ENCODE results near the gene NREP.
A peak's percentile ranks its signal among the peaks of the same experiment; 100 is the strongest.

NREP gene

DNA sequence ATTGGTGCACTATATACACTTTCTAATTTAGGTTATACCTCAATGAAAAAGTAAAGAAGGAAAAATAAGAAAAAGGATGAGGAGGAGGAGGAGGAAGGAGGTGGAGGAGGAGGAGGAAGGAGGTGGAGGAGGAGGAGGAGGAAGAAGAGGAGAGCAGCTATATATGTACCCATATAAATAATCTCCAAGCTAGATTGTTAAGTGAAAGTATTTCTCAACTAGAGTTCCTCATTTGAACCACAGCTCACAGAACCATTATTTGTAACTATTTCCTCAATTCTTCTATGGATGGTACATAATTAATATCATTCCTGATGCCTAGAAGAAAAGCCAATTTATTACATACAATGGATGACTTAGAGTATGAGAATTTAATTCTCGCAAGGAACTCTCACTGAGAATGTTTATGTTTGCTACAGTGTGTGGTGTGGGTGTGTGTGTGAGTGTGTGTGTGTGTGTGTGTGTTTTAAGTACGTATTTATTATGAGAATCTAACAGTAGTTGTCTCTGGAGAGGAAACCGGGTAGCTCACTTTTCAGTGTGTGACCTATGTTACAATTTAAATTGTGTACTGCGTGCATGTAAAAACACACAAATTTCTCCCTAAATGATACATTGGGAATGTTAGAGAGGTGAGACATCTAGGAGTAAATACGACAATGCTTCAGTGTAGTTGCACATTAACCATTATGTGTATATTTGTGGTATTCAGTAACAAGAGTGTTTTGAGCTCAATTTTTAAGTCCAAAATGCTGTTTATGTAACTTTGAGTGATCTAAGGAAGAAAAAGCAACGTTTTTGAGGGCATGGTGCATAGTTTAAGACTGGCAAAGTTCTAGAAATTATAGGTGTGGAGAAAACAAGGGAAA lies 20.2 kb upstream of the NREP start:
- Mint-ChIP-seq H3K27me3 (no peaks in the 10 kb centered on the region), H3K27ac (no peak overlapping the region), H3K9me3 (no peaks in the 10 kb centered on the region), H3K4me3 (no peak overlapping the region), H3K36me3 (ENCODE audit: low read depth) (no peaks in the 10 kb centered on the region), H3K4me1 (ENCODE audit: low read depth) (no peaks in the 10 kb centered on the region)
- no peak for DNase-seq

DNA sequence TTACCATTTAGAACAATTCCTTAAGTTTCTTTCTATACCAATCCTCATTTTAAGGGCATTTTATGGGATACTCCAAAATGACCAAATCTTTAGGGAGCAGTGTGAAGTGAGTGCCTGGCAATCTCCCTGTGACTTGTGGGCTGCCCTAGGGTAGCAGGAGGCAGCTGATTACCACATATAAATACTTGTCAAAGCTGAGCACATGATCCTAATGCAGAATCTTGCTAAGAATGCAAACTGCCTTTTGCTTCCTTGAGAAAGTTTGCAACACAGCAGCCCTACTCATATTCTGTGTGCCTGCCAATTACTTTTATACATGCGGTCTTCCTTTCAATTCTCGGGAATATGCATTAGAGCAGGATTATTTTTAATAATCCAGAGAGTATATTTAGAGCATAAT lies 18.2 kb upstream of the NREP start:
- DNase-seq = no peak
- H3K36me3 Mint-ChIP-seq (ENCODE audit: low read depth) = no peaks in the 10 kb centered on the region
- no peak overlapping the region for H3K4me3 Mint-ChIP-seq
- H3K27ac Mint-ChIP-seq = no peak overlapping the region
- H3K27me3 Mint-ChIP-seq = peaks cover 6% of the 10 kb centered on the region
- H3K4me1 Mint-ChIP-seq (ENCODE audit: low read depth) = no peaks in the 10 kb centered on the region
- no peaks in the 10 kb centered on the region for H3K9me3 Mint-ChIP-seq

DNA sequence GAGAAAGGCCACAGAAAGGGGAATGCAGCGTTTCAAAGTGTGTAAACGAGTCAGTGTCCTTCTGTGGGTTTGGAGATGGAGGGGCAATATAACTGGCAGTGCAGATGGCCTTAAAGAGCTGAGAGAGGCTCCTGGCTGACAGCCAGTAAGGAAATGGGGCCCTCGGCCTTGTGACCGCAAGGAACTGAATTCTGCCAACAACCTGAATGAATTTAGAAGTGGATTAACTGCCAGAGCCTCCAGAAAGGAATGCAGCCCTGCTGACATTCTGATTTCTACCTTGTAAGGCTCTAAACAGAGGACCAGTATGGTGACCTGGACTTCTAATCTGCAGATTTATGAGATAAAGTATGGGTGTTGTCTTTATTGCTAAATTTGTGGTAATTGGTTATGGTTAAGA lies 17.5 kb upstream of the NREP start:
- H3K4me3 Mint-ChIP-seq = no peak overlapping the region
- H3K9me3 Mint-ChIP-seq = no peaks in the 10 kb centered on the region
- no peaks in the 10 kb centered on the region for H3K36me3 Mint-ChIP-seq (ENCODE audit: low read depth)
- no peak for DNase-seq
- no peak overlapping the region for H3K27ac Mint-ChIP-seq
- peaks cover 6% of the 10 kb centered on the region for H3K27me3 Mint-ChIP-seq
- H3K4me1 Mint-ChIP-seq (ENCODE audit: low read depth) = no peaks in the 10 kb centered on the region

DNA sequence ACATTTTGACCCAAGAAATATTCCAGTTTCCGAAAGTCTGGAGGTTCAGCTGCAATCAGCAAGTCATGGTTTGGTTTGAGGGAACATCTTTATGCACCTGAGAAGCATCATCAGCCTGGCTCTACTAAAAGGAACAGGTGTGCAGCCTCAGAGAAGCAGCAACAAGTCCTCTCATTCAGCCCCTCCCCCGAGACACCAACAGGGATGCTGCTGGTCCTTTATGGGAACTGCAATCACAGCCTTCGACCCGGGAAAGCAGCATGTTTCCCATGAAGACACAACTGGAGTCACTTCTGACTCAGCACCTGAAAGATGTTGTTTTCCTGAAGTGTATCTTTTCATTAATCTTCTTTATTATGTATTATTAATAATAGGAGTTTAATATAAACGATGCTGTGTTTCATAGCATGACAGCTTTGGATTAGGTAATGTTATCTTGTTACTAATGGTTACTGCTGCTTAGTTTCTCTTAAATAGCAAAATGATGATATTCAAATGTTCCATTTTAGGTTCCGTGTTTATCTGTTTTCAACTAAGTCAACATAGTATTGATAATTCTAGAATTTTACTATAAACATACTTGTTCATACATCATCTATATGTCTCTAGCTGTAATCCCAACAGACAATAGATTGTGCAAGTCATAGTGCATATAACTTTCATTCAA lies 15.6 kb upstream of the NREP start:
- no peaks in the 10 kb centered on the region for H3K9me3 Mint-ChIP-seq
- H3K4me3 Mint-ChIP-seq = no peak overlapping the region
- H3K4me1 Mint-ChIP-seq (ENCODE audit: low read depth) = no peaks in the 10 kb centered on the region
- peaks cover 6% of the 10 kb centered on the region for H3K27me3 Mint-ChIP-seq
- no peak overlapping the region for H3K27ac Mint-ChIP-seq
- no peak for DNase-seq
- no peaks in the 10 kb centered on the region for H3K36me3 Mint-ChIP-seq (ENCODE audit: low read depth)

DNA sequence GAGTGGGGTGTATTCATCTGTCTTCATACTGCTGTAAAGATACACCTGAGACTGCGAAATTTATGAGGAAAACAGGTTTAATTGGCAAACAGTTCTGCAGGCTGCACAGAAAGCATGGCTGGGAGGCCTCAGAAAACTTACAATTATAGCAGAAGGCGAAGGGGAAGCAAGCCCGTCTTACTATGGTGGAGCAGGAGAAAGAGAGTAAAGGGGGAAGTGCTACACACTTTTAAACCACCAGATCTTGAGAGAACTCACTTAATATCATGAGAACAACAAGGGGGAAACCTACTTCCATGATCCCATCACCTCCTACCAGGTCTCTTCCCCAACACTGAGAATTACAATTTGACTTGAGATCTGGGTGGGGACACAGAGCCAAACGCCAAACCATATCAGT lies 12.5 kb upstream of the NREP start:
- H3K4me3 Mint-ChIP-seq = no peak overlapping the region
- no peaks in the 10 kb centered on the region for H3K4me1 Mint-ChIP-seq (ENCODE audit: low read depth)
- H3K36me3 Mint-ChIP-seq (ENCODE audit: low read depth) = no peaks in the 10 kb centered on the region
- DNase-seq = no peak
- no peaks in the 10 kb centered on the region for H3K9me3 Mint-ChIP-seq
- H3K27me3 Mint-ChIP-seq = peaks cover 6% of the 10 kb centered on the region
- no peak overlapping the region for H3K27ac Mint-ChIP-seq

DNA sequence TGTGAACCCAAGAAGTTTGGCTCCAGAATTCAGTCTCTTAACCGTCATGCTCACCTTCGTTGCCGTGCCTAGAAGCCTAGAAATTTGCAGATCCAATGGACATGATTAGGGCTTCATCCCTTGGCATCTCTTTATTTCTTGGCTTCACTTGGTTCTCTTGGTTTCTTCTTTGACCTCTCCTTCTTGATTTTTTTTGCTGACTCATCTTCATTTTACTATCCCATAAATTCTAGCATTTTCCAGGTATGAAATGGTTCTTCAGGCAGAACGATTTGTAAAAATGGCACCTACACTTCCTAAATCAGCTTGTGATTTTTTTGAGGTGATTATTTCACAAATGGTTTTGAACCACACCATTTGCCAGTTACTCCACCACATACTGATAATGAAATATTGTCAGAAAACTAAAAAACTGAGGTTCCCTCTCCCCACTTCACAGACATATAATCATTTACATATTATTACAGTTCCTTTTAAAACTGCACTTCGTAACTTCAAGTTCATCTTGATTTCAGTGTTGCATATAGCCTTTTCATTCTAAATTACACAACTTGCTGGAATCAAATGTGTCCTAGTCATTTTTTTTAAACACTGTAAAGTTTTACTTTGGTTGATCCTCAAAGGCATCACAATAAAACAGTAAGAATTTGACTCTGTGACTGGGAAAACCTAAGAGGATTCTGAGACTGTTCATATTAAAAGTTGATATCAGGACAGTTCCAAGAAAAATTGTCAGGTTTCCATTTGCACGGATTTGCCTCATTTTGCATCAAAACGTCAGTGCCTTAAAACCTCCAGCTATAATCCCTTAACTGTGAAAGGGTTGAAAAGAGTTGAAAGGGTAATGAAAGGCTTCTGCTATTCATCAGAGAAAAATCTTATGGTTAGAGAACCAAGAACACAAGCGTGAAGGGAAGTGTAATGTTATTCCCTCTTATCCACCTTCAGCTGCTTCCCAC lies 8.9 kb upstream of the NREP start:
- no peak overlapping the region for H3K27ac Mint-ChIP-seq
- no peaks in the 10 kb centered on the region for H3K36me3 Mint-ChIP-seq (ENCODE audit: low read depth)
- H3K9me3 Mint-ChIP-seq = no peaks in the 10 kb centered on the region

DNA sequence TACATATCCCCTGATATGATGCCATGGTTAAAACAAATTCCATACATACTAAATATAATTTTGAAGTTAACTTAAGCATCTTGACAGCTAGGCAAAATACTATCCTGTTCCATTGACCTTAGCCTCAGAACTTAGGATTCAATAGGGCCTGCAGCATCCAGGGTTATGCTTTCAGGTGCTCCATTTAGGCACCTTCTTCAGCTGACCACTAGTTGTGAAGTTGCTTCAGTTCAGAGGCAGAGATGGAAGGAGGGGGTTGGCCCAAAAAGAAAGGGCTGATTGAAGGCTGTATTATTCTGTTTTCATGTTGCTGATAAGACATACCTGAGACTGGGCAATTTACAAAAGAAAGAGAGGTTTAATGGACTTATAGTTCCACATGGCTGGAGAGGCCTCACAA lies 7.0 kb upstream of the NREP start:
- no peak overlapping the region for H3K4me3 Mint-ChIP-seq
- no peaks in the 10 kb centered on the region for H3K4me1 Mint-ChIP-seq (ENCODE audit: low read depth)
- no peak for DNase-seq
- H3K9me3 Mint-ChIP-seq = no peaks in the 10 kb centered on the region
- no peak overlapping the region for H3K27ac Mint-ChIP-seq
- H3K36me3 Mint-ChIP-seq (ENCODE audit: low read depth) = no peaks in the 10 kb centered on the region
- H3K27me3 Mint-ChIP-seq = peaks cover 17% of the 10 kb centered on the region

More for the DNA sequence above, 8.9 kb upstream of the NREP start:
- DNase-seq = no peak
- Mint-ChIP-seq H3K4me3 (no peak overlapping the region), H3K4me1 (ENCODE audit: low read depth) (no peaks in the 10 kb centered on the region), H3K27me3 (peaks cover 13% of the 10 kb centered on the region)

DNA sequence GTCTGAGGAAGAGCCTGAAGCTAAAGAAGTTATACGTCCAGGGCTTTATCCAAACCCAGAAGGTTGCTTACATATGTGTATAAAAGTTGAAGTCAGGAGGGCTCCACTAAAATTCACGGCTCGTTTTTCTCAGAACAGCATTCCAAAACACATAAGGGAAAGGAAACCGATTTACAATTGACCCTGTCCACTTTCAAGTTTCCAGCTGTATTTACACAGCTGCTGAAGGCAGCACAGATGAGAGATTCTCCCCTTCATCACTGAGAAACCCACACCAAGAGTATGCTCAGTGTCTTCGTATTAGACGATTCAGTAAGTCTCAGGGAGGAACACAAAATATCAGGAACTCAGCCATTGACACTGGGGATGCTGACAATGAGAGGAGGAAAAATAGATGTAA lies 5.9 kb upstream of the NREP start:
- Mint-ChIP-seq H3K27ac (no peak overlapping the region), H3K9me3 (no peaks in the 10 kb centered on the region), H3K4me3 (no peak overlapping the region), H3K4me1 (ENCODE audit: low read depth) (peaks cover 6% of the 10 kb centered on the region), H3K36me3 (ENCODE audit: low read depth) (no peaks in the 10 kb centered on the region), H3K27me3 (peaks cover 21% of the 10 kb centered on the region)
- DNase-seq = no peak

DNA sequence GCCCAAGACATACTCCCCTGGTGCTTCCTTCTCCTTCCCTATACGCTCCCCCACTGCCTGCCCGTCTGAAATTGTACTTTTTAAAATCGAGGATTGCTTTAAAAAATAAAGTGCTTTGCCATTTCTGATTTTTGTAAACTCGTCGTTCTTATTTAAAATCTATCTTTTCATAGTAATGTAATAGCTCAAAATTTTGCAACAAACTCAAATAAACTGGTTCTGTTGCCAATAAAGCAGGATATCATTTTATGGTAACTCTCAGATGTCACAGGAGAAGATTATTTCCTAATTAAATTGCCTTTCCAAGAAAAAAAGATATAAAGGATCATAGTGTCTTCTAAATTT lies 1.3 kb upstream of the NREP start:
- Mint-ChIP-seq H3K9me3 (no peaks in the 10 kb centered on the region), H3K27ac (peak overlapping the region; percentile 84), H3K4me1 (ENCODE audit: low read depth) (peaks cover 19% of the 10 kb centered on the region), H3K36me3 (ENCODE audit: low read depth) (no peaks in the 10 kb centered on the region), H3K4me3 (peak overlapping the region; percentile 75), H3K27me3 (peaks cover 28% of the 10 kb centered on the region)
- DNase-seq = no peak

DNA sequence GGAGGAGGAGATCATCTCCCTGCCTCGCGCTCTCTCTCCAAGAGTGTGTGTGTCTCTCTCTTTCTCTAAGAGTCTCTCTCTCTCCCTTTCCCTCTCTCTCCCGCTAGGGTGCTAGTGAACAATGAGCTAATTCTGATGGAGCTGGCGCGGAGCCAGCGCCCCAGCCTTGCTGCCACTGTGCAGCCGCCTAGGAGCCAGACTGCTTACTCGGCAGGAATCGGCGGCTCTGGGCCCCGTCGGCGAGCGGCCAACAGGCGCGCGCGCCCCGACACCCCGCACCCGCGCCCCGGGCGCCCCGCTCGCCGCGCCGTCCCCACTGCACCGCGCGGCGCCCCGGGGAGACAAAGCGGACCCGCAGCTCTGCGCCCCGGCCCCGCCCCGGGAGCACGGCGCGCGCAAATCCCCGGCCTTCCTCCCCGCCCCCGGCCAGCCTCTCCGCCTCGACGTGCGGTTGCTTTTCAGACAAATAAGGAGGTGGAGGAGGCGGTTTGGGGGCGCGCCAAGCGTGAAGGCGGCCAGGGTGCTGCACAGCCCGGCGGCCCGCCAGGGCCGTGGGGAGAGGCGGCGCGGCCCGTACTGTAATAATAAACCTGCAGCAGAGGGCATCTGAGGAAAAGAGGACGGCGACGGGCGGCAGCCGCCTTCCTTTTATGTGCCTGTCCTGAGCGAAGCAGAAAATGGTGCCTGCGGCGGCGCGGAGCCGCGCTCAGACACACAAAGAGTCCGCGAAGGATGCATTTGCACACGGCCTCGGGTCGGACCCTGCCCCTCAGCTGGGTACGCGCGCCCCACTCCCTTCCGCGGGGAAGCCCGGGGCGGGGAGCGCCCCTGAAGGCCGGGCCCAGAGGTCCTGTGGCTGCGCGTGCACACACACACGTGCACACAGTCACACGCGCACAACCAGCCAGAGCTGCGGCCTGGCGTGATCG lies 625 bp upstream of the NREP start:
- Mint-ChIP-seq H3K27ac (peak overlapping the region; percentile 84), H3K36me3 (ENCODE audit: low read depth) (no peaks in the 10 kb centered on the region), H3K4me1 (ENCODE audit: low read depth) (peaks cover 19% of the 10 kb centered on the region), H3K9me3 (no peaks in the 10 kb centered on the region), H3K4me3 (peak overlapping the region; percentile 82), H3K27me3 (peaks cover 27% of the 10 kb centered on the region)
- DNase-seq = peak; percentile 85

DNA sequence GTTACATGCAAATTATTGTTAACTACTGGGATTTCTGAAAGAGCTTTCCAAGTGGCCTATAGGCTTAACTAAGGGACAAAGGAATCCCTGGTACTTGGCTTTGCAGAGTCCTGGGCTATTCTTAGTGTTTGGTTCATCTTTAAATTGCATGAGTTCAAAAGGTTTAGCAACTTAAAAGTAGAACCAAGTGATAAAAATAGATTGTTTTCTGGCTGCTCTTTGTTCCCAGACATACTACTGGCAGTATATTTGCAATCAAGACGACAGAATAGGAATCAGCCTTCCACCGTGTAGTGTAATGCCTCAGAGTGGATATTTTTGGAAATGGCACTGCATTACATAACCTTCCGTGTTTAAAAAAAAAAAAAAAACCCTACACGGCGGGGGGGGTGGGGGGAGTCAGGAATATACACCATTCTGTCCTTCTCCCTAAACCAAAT lies 1.0 kb downstream of the NREP start:
- peaks cover 19% of the 10 kb centered on the region for H3K4me1 Mint-ChIP-seq (ENCODE audit: low read depth)
- no peak overlapping the region for H3K27ac Mint-ChIP-seq

DNA sequence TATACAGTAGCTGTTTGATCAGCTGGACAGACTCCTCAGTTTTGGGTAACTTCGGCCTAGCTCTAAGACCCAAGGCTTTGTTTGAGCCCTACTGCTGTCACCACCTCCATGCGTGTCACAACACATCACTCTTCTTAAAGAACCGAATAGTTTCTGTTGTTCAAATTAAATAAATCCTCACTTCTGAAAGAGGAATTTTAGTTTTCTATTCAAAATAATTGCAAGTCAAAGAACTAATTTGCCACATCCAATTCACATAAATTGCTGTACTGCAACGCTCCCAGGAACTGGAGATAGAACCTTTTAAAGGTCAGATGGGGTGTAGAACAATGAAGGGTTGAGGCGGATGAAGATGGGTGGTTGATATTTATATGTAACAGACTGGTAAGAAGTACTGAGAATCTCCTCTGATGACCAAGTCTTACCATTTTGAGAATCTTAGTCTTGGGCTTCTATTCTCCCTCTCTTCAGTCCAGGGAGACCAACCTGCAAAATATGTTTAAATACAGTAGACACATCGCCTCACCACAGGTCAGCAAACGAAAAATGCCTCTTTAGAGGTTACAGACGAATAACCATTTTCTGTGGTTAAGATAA lies 1.6 kb downstream of the NREP start:
- Mint-ChIP-seq H3K4me1 (ENCODE audit: low read depth) (peaks cover 19% of the 10 kb centered on the region), H3K36me3 (ENCODE audit: low read depth) (no peaks in the 10 kb centered on the region), H3K27ac (no peak overlapping the region), H3K27me3 (peaks cover 18% of the 10 kb centered on the region), H3K4me3 (peak overlapping the region; percentile 82), H3K9me3 (no peaks in the 10 kb centered on the region)
- DNase-seq = no peak

More for the DNA sequence above, 1.0 kb downstream of the NREP start:
- H3K36me3 Mint-ChIP-seq (ENCODE audit: low read depth) = no peaks in the 10 kb centered on the region
- peaks cover 18% of the 10 kb centered on the region for H3K27me3 Mint-ChIP-seq
- no peak for DNase-seq
- H3K4me3 Mint-ChIP-seq = peak overlapping the region; percentile 82
- H3K9me3 Mint-ChIP-seq = no peaks in the 10 kb centered on the region

DNA sequence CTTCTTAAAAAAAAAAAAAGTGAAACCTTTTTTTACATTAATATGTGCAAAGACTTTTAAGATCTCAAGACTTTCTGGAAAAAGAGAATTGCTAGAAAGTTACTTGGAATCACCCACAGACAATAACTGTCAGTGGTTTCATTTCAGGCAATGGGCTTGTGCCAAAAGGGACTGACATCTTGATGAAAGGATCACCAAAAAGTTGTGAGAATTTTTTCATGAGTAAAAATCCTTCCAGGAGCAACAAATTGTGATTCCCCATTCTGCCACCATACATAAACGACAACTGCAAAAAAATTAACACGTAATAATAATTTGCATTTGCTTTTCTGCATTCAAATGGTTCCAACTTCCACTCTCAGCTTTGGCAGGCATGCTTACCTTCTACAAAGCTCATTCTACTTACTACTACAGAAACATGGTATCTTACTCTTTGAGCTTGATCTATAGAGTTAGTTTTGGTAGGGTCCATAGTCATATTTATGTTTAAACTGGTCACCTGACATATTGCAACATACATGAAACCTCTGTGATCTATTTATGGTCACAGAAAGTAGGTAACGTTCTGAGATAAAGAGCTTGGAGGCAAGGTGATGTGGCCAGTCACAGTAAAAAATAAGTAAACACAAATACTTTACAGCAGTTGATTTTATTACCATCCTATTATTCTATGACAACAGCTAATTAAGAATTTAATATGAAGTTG lies 3.0 kb downstream of the NREP start:
- Mint-ChIP-seq H3K27ac (no peak overlapping the region), H3K4me1 (ENCODE audit: low read depth) (peaks cover 19% of the 10 kb centered on the region), H3K27me3 (peaks cover 11% of the 10 kb centered on the region), H3K9me3 (no peaks in the 10 kb centered on the region), H3K4me3 (no peak overlapping the region), H3K36me3 (ENCODE audit: low read depth) (no peaks in the 10 kb centered on the region)
- DNase-seq = no peak
